ENCODE data around the gene SPTBN1. TPM values are rescaled to one million over a fixed set of nuclear protein-coding genes. Genes with fewer than 3 reads are reported as not detected.
A peak's percentile ranks its signal among the peaks of the same experiment; 100 is the strongest.
"Not testable (repeated sequence)": the region's sequence is repeated elsewhere in the genome, so short reads cannot be mapped to it uniquely, and the experiment has no call there.

The SPTBN1 gene
- polyA plus RNA-seq, 4 donors, result 27.1 to 195 (median 51.1) TPM

DNA sequence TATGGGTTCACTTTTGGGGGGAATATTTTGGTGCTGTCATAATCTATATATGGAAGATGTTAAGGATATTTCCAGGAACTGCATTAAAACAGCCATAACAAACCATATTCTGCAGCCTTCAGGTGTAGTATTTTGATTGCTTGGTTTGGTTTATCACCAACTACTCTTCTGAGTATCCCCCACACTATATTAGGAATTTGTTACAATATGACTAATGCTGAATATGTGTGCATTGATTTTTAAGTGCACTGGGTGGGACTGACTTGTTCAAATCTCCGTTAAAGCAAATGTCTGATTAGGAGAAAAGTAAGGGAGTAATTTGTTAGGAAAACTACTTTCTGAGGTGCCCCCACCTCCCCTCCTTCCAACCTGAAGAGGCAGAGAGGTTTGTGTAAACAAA, 47.7 kb downstream of the SPTBN1 start:
- no peak overlapping the region for H3K4me3 ChIP-seq (ENCODE audit: low read depth in 1 of 3, low read length in 3 of 3)
- peaks cover 0 to 8% (median 2%) of the 10 kb centered on the region in 3 donors for H3K4me1 ChIP-seq (ENCODE audit: control insufficient read depth in 3 of 3, insufficient read depth in 2 of 3, low read depth in 1 of 3, low read length in 2 of 3)
- H3K27me3 ChIP-seq (ENCODE audit: control insufficient read depth in 3 of 3, insufficient read depth in 3 of 3, low read length in 3 of 3), result no peaks in the 10 kb centered on the region
- 44 to 56% (median 48%) methylated on average over 1 of the region's 1 CpG for WGBS, 3 donors
- H3K9me3 ChIP-seq (ENCODE audit: control insufficient read depth in 2 of 2, insufficient read depth in 1 of 2, low read depth in 1 of 2, low read length in 1 of 2), result no peaks in the 10 kb centered on the region
- FAIRE-seq, result no peak
- no peak overlapping the region for H3K27ac ChIP-seq (ENCODE audit: low read depth in 1 of 3, low read length in 2 of 3)
- no peak for DNase-seq
- H3K36me3 ChIP-seq (ENCODE audit: control insufficient read depth in 3 of 3, insufficient read depth in 2 of 3, low read depth in 1 of 3, low read length in 3 of 3), result no peaks in the 10 kb centered on the region

DNA sequence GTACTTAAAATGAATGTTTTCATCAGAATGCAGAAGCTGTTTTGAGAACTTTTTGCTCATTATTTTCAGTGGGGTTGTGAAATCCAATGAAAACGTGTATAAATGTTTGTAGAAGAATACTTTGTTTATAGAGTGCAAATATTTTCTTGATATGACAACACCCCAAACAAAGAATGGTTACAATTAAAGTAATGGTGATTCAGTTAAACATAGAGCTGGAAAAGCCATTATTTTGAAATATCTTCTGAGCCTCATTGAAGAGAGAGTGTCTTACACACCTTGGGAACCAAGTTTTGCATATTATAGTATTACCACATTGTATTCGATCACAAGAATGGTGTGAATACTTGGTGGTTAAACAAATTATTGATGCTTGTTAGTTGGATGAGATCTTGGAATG, 48.7 kb downstream of the SPTBN1 start:
- H3K9me3 ChIP-seq (ENCODE audit: control insufficient read depth in 2 of 2, insufficient read depth in 1 of 2, low read depth in 1 of 2, low read length in 1 of 2), result no peaks in the 10 kb centered on the region
- no peaks in the 10 kb centered on the region for H3K36me3 ChIP-seq (ENCODE audit: control insufficient read depth in 3 of 3, insufficient read depth in 2 of 3, low read depth in 1 of 3, low read length in 3 of 3)
- peaks cover 0 to 8% (median 2%) of the 10 kb centered on the region in 3 donors for H3K4me1 ChIP-seq (ENCODE audit: control insufficient read depth in 3 of 3, insufficient read depth in 2 of 3, low read depth in 1 of 3, low read length in 2 of 3)
- H3K27me3 ChIP-seq (ENCODE audit: control insufficient read depth in 3 of 3, insufficient read depth in 3 of 3, low read length in 3 of 3), result no peaks in the 10 kb centered on the region
- DNase-seq, result no peak
- WGBS, 3 donors, result 55 to 70% (median 61%) methylated on average over 2 of the region's 2 CpGs
- no peak overlapping the region for H3K4me3 ChIP-seq (ENCODE audit: low read depth in 1 of 3, low read length in 3 of 3)
- FAIRE-seq, result no peak
- H3K27ac ChIP-seq (ENCODE audit: low read depth in 1 of 3, low read length in 2 of 3), result no peak overlapping the region

DNA sequence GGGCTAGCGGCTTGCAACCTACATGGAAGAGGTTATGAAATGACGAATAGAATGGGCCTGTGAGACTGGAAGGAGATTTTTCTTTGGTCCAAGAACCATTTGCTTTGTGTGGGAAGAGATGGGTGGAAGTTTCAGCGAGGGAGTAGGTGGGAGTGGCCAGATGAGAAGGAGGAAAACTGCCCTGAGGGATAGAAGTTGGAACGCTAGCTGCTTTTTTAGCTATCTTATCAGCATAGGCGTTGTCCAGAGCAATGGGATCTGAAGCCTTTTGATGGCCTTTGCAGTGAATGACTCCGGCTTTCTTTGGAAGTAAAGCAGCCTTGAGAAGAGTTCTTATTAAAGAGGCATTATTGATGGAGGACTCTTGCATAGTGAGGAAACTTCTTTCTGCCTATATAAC, 52.4 kb downstream of the SPTBN1 start:
- WGBS, 3 donors, result 82 to 86% (median 82%) methylated on average over 6 of the region's 6 CpGs
- H3K27ac ChIP-seq (ENCODE audit: low read depth in 1 of 3, low read length in 2 of 3), result no peak overlapping the region

DNA sequence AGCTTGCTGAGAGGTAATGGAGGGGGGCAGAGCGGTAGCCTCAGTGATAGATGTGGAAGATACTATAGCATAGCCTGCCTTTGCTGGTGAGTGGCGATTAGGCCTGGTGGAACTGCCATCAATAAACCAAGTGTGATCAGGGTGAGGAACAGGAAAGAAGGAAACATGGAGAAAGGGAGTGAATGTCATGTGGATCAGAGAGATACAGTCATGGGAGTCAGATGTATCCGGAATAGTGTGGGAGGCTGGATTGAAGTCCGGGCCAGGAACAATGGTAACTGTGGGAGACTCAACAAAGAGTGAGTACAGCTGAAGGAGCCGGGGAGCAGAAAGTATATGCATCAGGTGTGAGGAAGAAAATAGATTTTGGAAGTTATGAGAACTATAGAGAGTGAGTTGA, 52.9 kb downstream of the SPTBN1 start:
- H3K36me3 ChIP-seq (ENCODE audit: control insufficient read depth in 3 of 3, insufficient read depth in 2 of 3, low read depth in 1 of 3, low read length in 3 of 3); H3K27ac ChIP-seq (ENCODE audit: low read depth in 1 of 3, low read length in 2 of 3); DNase-seq; H3K4me1 ChIP-seq (ENCODE audit: control insufficient read depth in 3 of 3, insufficient read depth in 2 of 3, low read depth in 1 of 3, low read length in 2 of 3); H3K27me3 ChIP-seq (ENCODE audit: control insufficient read depth in 3 of 3, insufficient read depth in 3 of 3, low read length in 3 of 3); FAIRE-seq; H3K4me3 ChIP-seq (ENCODE audit: low read depth in 1 of 3, low read length in 3 of 3); H3K9me3 ChIP-seq (ENCODE audit: control insufficient read depth in 2 of 2, insufficient read depth in 1 of 2, low read depth in 1 of 2, low read length in 1 of 2): not testable (repeated sequence)
- 92 to 99% (median 98%) methylated on average over 5 of the region's 5 CpGs for WGBS, 3 donors

More for the DNA sequence above, 52.4 kb downstream of the SPTBN1 start:
- H3K27me3 ChIP-seq (ENCODE audit: control insufficient read depth in 3 of 3, insufficient read depth in 3 of 3, low read length in 3 of 3), result no peaks in the 10 kb centered on the region
- H3K4me1 ChIP-seq (ENCODE audit: control insufficient read depth in 3 of 3, insufficient read depth in 2 of 3, low read depth in 1 of 3, low read length in 2 of 3), result peaks cover 0 to 8% (median 0%) of the 10 kb centered on the region in 3 donors
- DNase-seq (no peak), FAIRE-seq (no peak)
- no peaks in the 10 kb centered on the region for H3K9me3 ChIP-seq (ENCODE audit: control insufficient read depth in 2 of 2, insufficient read depth in 1 of 2, low read depth in 1 of 2, low read length in 1 of 2)
- H3K4me3 ChIP-seq (ENCODE audit: low read depth in 1 of 3, low read length in 3 of 3), result no peak overlapping the region
- H3K36me3 ChIP-seq (ENCODE audit: control insufficient read depth in 3 of 3, insufficient read depth in 2 of 3, low read depth in 1 of 3, low read length in 3 of 3), result no peaks in the 10 kb centered on the region

DNA sequence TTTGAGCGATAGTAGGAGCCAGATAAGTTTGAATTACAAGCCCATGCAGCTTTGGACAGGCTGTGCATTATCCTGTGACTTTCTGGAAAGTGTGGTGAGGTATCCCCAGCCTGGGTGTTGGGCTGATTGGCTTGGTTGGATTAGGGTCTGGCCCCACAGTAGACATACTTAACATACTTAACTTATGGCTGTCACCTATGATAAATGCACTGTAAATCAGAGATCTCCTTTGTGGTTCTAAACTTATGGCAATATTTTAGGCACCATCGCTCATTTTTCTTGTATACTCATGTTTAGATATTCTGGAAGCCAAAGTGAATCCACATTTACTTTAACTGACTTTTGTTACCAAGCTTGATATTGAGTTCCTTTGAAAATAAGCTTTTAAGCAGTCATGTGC, 54.8 kb downstream of the SPTBN1 start:
- H3K36me3 ChIP-seq (ENCODE audit: control insufficient read depth in 3 of 3, insufficient read depth in 2 of 3, low read depth in 1 of 3, low read length in 3 of 3), result no peaks in the 10 kb centered on the region
- no peaks in the 10 kb centered on the region for H3K27me3 ChIP-seq (ENCODE audit: control insufficient read depth in 3 of 3, insufficient read depth in 3 of 3, low read length in 3 of 3)
- DNase-seq, result no peak
- WGBS, 3 donors, result 85 to 96% (median 89%) methylated on average over 2 of the region's 2 CpGs
- H3K4me1 ChIP-seq (ENCODE audit: control insufficient read depth in 3 of 3, insufficient read depth in 2 of 3, low read depth in 1 of 3, low read length in 2 of 3), result peaks cover 0 to 4% (median 0%) of the 10 kb centered on the region in 3 donors
- no peaks in the 10 kb centered on the region for H3K9me3 ChIP-seq (ENCODE audit: control insufficient read depth in 2 of 2, insufficient read depth in 1 of 2, low read depth in 1 of 2, low read length in 1 of 2)
- FAIRE-seq, result no peak
- H3K4me3 ChIP-seq (ENCODE audit: low read depth in 1 of 3, low read length in 3 of 3), result no peak overlapping the region
- no peak overlapping the region for H3K27ac ChIP-seq (ENCODE audit: low read depth in 1 of 3, low read length in 2 of 3)

DNA sequence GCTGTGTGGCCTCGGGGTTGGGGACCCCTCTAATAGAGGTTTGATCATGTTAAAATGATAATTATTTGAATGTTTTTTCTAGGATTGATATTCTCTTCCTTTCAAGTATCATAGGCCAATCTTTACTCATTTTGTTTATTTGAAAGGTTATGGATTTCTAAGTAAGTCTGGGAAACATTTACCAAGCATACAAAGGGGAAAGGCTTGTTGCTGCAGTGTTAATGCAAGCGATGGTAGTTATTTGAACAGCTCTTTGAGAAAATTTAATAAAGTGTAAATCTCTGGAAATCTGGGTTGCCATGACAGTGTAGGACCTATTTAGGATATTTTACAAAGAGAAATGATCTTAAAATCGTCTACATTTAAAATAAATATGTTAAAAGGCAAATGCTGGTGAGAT, 56.1 kb downstream of the SPTBN1 start:
- 79 to 90% (median 88%) methylated on average over 3 of the region's 3 CpGs for WGBS, 3 donors

DNA sequence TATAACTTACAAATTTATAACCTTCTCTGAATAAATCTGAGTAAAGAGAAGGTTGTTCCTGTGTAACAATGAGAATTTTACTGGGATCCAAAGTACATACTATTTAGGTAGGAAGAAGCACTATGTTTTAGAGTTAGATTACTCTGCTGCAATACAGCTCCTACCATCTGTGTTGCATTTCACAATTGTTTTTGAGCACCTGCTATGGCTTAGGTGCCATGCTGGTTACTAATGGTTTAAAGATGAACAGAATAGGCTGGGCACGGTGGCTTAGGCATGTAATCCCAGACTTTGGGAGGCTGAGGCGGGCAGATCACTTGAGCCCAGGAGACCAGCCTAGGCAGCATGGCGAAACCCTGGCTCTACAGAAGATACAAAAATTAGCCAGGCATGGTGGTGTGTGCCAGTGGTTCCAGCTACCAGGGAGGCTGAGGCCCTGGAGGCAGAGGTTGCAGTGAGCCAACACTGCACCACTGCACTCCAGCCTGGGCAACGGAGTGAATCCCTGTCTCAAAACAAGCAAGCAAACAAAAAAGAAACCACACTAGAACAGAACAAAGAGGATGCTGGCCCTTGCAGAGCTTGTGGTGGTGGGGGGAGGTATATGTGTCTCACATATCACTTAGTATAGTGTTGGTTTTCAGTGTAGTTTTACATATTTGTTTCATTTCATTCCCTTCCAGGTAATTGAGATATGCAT, 56.7 kb downstream of the SPTBN1 start:
- Histone ChIP-seq H3K4me1 (ENCODE audit: control insufficient read depth in 3 of 3, insufficient read depth in 2 of 3, low read depth in 1 of 3, low read length in 2 of 3) (peaks cover 0 to 4% (median 0%) of the 10 kb centered on the region in 3 donors), H3K36me3 (ENCODE audit: control insufficient read depth in 3 of 3, insufficient read depth in 2 of 3, low read depth in 1 of 3, low read length in 3 of 3) (no peaks in the 10 kb centered on the region), H3K9me3 (ENCODE audit: control insufficient read depth in 2 of 2, insufficient read depth in 1 of 2, low read depth in 1 of 2, low read length in 1 of 2) (no peaks in the 10 kb centered on the region), H3K27me3 (ENCODE audit: control insufficient read depth in 3 of 3, insufficient read depth in 3 of 3, low read length in 3 of 3) (no peaks in the 10 kb centered on the region), H3K27ac (ENCODE audit: low read depth in 1 of 3, low read length in 2 of 3) (peak overlapping the region in 1 of 3 donors; percentile 4), H3K4me3 (ENCODE audit: low read depth in 1 of 3, low read length in 3 of 3) (no peak overlapping the region)
- 82 to 90% (median 86%) methylated on average over 4 of the region's 4 CpGs for WGBS, 3 donors
- FAIRE-seq (no peak), DNase-seq (no peak)

More for the DNA sequence above, 56.1 kb downstream of the SPTBN1 start:
- Histone ChIP-seq H3K9me3 (ENCODE audit: control insufficient read depth in 2 of 2, insufficient read depth in 1 of 2, low read depth in 1 of 2, low read length in 1 of 2) (no peaks in the 10 kb centered on the region), H3K4me1 (ENCODE audit: control insufficient read depth in 3 of 3, insufficient read depth in 2 of 3, low read depth in 1 of 3, low read length in 2 of 3) (peaks cover 0 to 4% (median 0%) of the 10 kb centered on the region in 3 donors), H3K27ac (ENCODE audit: low read depth in 1 of 3, low read length in 2 of 3) (no peak overlapping the region), H3K27me3 (ENCODE audit: control insufficient read depth in 3 of 3, insufficient read depth in 3 of 3, low read length in 3 of 3) (no peaks in the 10 kb centered on the region), H3K4me3 (ENCODE audit: low read depth in 1 of 3, low read length in 3 of 3) (no peak overlapping the region), H3K36me3 (ENCODE audit: control insufficient read depth in 3 of 3, insufficient read depth in 2 of 3, low read depth in 1 of 3, low read length in 3 of 3) (no peaks in the 10 kb centered on the region)
- DNase-seq (no peak), FAIRE-seq (no peak)

DNA sequence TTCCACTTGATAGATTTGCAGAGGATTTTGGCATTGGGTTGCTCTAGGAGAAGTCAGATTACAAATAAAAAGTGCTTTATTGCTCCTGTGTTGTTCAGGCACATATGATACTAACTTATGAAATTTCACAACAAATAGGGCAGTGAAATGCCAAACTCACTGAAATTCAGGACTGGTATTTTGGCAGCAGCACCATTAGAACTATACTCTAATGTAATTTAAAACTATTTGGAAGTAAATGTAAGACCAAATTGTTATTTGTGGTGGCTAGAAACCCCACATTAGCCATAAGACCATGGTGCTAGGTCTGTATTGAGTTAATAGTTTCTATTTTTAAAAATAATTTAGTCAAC, 57.2 kb downstream of the SPTBN1 start:
- Histone ChIP-seq H3K27ac (ENCODE audit: low read depth in 1 of 3, low read length in 2 of 3) (no peak overlapping the region), H3K9me3 (ENCODE audit: control insufficient read depth in 2 of 2, insufficient read depth in 1 of 2, low read depth in 1 of 2, low read length in 1 of 2) (no peaks in the 10 kb centered on the region), H3K36me3 (ENCODE audit: control insufficient read depth in 3 of 3, insufficient read depth in 2 of 3, low read depth in 1 of 3, low read length in 3 of 3) (no peaks in the 10 kb centered on the region), H3K27me3 (ENCODE audit: control insufficient read depth in 3 of 3, insufficient read depth in 3 of 3, low read length in 3 of 3) (no peaks in the 10 kb centered on the region), H3K4me1 (ENCODE audit: control insufficient read depth in 3 of 3, insufficient read depth in 2 of 3, low read depth in 1 of 3, low read length in 2 of 3) (peaks cover 0 to 4% (median 0%) of the 10 kb centered on the region in 3 donors), H3K4me3 (ENCODE audit: low read depth in 1 of 3, low read length in 3 of 3) (no peak overlapping the region)
- no peak for FAIRE-seq
- no peak for DNase-seq

All from small intestine (tissue), 7 donors.